Measurements from ENCODE around the gene DOCK4. TPM values are rescaled to one million over a fixed set of nuclear protein-coding genes. Genes with fewer than 3 reads are reported as not detected.

DOCK4 gene
- total RNA-seq, 1 donor from 2014 or later = 0.73 TPM

GRCh38 chr7:111787099-111787498 lies 419.1 kb downstream of the DOCK4 start:
- Mint-ChIP-seq H3K27me3 (no peaks in the 10 kb centered on the region), H3K36me3 (ENCODE audit: low read depth) (no peaks in the 10 kb centered on the region), H3K9me3 (peaks cover 4% of the 10 kb centered on the region), H3K4me3 (no peak overlapping the region), H3K27ac (no peak overlapping the region), H3K4me1 (no peaks in the 10 kb centered on the region)
- ChIA-PET CTCF (no interaction called here), POLR2A (no interaction called here)
- intact Hi-C loops (cut with micrococcal nuclease) = no loop called here
- DNase-seq (no peak), ATAC-seq (ENCODE audit: low read depth) (no peak)
- TF ChIP-seq, protein P1, sequence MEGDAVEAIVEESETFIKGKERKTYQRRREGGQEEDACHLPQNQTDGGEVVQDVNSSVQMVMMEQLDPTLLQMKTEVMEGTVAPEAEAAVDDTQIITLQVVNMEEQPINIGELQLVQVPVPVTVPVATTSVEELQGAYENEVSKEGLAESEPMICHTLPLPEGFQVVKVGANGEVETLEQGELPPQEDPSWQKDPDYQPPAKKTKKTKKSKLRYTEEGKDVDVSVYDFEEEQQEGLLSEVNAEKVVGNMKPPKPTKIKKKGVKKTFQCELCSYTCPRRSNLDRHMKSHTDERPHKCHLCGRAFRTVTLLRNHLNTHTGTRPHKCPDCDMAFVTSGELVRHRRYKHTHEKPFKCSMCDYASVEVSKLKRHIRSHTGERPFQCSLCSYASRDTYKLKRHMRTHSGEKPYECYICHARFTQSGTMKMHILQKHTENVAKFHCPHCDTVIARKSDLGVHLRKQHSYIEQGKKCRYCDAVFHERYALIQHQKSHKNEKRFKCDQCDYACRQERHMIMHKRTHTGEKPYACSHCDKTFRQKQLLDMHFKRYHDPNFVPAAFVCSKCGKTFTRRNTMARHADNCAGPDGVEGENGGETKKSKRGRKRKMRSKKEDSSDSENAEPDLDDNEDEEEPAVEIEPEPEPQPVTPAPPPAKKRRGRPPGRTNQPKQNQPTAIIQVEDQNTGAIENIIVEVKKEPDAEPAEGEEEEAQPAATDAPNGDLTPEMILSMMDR (IDR thresholded peaks at IDR 0.05) = no peak

DNA sequence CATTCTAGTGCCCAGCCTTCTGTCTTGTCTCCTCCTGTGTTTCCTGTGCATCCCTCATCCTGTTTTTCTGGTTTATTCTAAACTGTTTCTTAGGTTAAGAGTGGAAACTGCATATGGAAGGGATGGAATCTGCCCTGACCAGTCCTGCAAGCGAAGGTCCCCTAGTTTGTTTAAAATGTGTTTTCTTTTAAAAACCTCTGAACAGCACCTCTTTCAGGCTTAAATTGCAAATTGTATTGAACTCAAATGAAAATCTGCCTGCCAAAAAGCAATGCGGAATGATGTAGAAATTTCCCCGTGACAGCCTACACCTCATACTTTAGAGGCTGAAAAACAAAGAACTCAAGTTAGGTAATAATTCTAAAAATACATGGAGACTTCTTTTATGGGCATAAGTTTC lies 421.1 kb downstream of the DOCK4 start:
- POLR2A ChIA-PET = no interaction called here
- intact Hi-C loops (cut with micrococcal nuclease) = no loop called here
- H3K4me1 Mint-ChIP-seq = no peaks in the 10 kb centered on the region

DNA sequence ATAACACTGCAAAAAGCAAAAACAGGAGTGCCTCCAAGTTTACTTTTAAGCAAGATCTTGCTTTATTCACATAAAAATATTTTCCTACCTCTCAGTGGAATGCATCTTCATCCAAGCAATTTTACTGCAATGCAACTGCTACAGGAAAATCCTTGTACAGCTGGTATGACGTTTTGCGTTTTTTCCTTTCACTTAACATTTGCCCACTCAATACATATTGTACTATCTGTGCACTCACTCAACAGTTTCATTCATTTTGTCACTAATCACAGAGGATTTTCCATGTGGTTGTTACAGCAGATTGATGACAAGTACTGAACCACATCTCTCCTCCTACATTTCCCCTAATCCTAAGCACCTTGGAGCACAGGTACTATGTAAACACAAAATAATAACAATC lies 421.9 kb downstream of the DOCK4 start:
- ATAC-seq (ENCODE audit: low read depth) = no peak
- TF ChIP-seq, protein P1 (IDR thresholded peaks at IDR 0.05) = no peak
- H3K4me1 Mint-ChIP-seq = no peaks in the 10 kb centered on the region
- ChIA-PET POLR2A (no interaction called here), CTCF (no interaction called here)
- DNase-seq = no peak
- no peaks in the 10 kb centered on the region for H3K9me3 Mint-ChIP-seq
- H3K27ac Mint-ChIP-seq = no peak overlapping the region
- peaks cover 2% of the 10 kb centered on the region for H3K27me3 Mint-ChIP-seq
- intact Hi-C loops (cut with micrococcal nuclease) = no loop called here
- H3K4me3 Mint-ChIP-seq = no peak overlapping the region
- no peaks in the 10 kb centered on the region for H3K36me3 Mint-ChIP-seq (ENCODE audit: low read depth)

More for the DNA sequence above, 421.1 kb downstream of the DOCK4 start:
- H3K9me3 Mint-ChIP-seq = no peaks in the 10 kb centered on the region
- CTCF ChIA-PET = no interaction called here
- H3K27ac Mint-ChIP-seq = no peak overlapping the region
- H3K27me3 Mint-ChIP-seq = peaks cover 2% of the 10 kb centered on the region
- H3K4me3 Mint-ChIP-seq = no peak overlapping the region
- DNase-seq = no peak
- H3K36me3 Mint-ChIP-seq (ENCODE audit: low read depth) = no peaks in the 10 kb centered on the region
- TF ChIP-seq, protein P1 (IDR thresholded peaks at IDR 0.05) = no peak
- no peak for ATAC-seq (ENCODE audit: low read depth)

- intact Hi-C loops (cut with micrococcal nuclease) = no loop called here
- ChIA-PET CTCF (no interaction called here), POLR2A (no interaction called here)
- Mint-ChIP-seq H3K27me3 (peaks cover 2% of the 10 kb centered on the region), H3K9me3 (no peaks in the 10 kb centered on the region), H3K4me3 (no peak overlapping the region), H3K4me1 (no peaks in the 10 kb centered on the region), H3K27ac (no peak overlapping the region), H3K36me3 (ENCODE audit: low read depth) (no peaks in the 10 kb centered on the region)
- DNase-seq (no peak), ATAC-seq (ENCODE audit: low read depth) (no peak)
- TF ChIP-seq, protein P1 (IDR thresholded peaks at IDR 0.05) = no peak
Observed at GRCh38 chr7:111783854-111784253, 422.3 kb downstream of the DOCK4 start.

DNA sequence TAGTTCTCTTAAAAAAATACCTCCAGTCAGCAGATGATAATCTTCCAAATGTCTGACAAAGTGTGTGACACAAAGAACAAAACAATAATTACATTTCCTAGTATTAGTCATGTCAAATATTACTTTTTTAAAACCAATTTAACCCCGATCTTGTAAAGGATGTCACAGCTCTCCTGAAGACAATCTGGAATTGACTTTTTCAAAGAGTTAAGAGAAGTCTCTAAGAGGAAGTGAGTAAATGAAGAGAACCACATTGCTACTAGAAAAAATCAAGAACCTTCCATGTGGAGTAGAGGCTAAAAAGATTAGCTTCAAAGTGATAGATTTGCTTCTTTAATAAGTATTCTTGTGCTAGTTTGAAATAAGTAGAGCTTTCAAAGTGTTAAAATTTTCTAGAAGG lies 425.7 kb downstream of the DOCK4 start:
- H3K4me1 Mint-ChIP-seq = no peaks in the 10 kb centered on the region
- TF ChIP-seq, protein P1 (IDR thresholded peaks at IDR 0.05) = no peak
- H3K27me3 Mint-ChIP-seq = peaks cover 2% of the 10 kb centered on the region
- intact Hi-C loops (cut with micrococcal nuclease) = no loop called here
- no peak overlapping the region for H3K4me3 Mint-ChIP-seq
- peaks cover 4% of the 10 kb centered on the region for H3K9me3 Mint-ChIP-seq
- no peaks in the 10 kb centered on the region for H3K36me3 Mint-ChIP-seq (ENCODE audit: low read depth)
- DNase-seq (no peak), ATAC-seq (ENCODE audit: low read depth) (no peak)
- ChIA-PET CTCF (no interaction called here), POLR2A (no interaction called here)
- H3K27ac Mint-ChIP-seq = no peak overlapping the region
